ENCODE measurements around the gene ZNHIT3.

The ZNHIT3 gene

GRCh38 chr17:36534840-36535668, 48.6 kb downstream of the ZNHIT3 start, which contains the start of the genes MYO19 and PIGW:
Gene MYO19 (minus strand): TSS chr17:36534868. CDS start chr17:36532538, 2,330 bp downstream.
Gene PIGW (plus strand): TSS chr17:36534987. CDS start chr17:36537102, 2,115 bp downstream.
- H3K4me1 ChIP-seq (ENCODE audit: low read depth, poor library complexity, severe bottlenecking), result peaks cover 16% of the 10 kb centered on the region
- H3K4me2 ChIP-seq, result peak within 1 kb of the TSS; percentile 70
- TF ChIP-seq, protein P1, sequence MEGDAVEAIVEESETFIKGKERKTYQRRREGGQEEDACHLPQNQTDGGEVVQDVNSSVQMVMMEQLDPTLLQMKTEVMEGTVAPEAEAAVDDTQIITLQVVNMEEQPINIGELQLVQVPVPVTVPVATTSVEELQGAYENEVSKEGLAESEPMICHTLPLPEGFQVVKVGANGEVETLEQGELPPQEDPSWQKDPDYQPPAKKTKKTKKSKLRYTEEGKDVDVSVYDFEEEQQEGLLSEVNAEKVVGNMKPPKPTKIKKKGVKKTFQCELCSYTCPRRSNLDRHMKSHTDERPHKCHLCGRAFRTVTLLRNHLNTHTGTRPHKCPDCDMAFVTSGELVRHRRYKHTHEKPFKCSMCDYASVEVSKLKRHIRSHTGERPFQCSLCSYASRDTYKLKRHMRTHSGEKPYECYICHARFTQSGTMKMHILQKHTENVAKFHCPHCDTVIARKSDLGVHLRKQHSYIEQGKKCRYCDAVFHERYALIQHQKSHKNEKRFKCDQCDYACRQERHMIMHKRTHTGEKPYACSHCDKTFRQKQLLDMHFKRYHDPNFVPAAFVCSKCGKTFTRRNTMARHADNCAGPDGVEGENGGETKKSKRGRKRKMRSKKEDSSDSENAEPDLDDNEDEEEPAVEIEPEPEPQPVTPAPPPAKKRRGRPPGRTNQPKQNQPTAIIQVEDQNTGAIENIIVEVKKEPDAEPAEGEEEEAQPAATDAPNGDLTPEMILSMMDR (conservative IDR thresholded peaks at IDR 0.05; ENCODE audit: low read depth, low read length), result no peak
- H3K9ac ChIP-seq, result peak within 1 kb of the TSS; percentile 98
- H3K27ac ChIP-seq, result peak within 1 kb of the TSS; percentile 97
- H3K4me3 ChIP-seq (IDR thresholded peaks at IDR 0.05; ENCODE audit: insufficient read depth, low read depth, low read length), result no peak within 1 kb of the TSS
- 0 out of 2 replicates have a peak, but pooled peaks cover 5% of the 10 kb centered on the region for H3K36me3 ChIP-seq (ENCODE audit: insufficient read depth)
- peak within 1 kb of the TSS; percentile 78 for H2AFZ ChIP-seq (ENCODE audit: low read depth)
- H3K79me2 ChIP-seq (ENCODE audit: insufficient read depth, low read depth), result peaks cover 25% of the 10 kb centered on the region
- no peaks in the 10 kb centered on the region for H3K27me3 ChIP-seq (ENCODE audit: insufficient read depth, low read depth)
- no peaks in the 10 kb centered on the region for H4K20me1 ChIP-seq (ENCODE audit: insufficient read depth)

GRCh38 chr17:36535669-36536081, 49.2 kb downstream of the ZNHIT3 start:
- Histone ChIP-seq H3K4me1 (ENCODE audit: low read depth, poor library complexity, severe bottlenecking) (peaks cover 16% of the 10 kb centered on the region), H3K4me3 (IDR thresholded peaks at IDR 0.05; ENCODE audit: insufficient read depth, low read depth, low read length) (no peak overlapping the region), H2AFZ (ENCODE audit: low read depth) (peak overlapping the region; percentile 78), H3K79me2 (ENCODE audit: insufficient read depth, low read depth) (peaks cover 25% of the 10 kb centered on the region), H3K4me2 (peak overlapping the region; percentile 45), H3K27me3 (ENCODE audit: insufficient read depth, low read depth) (no peaks in the 10 kb centered on the region), H4K20me1 (ENCODE audit: insufficient read depth) (no peaks in the 10 kb centered on the region), H3K27ac (peak overlapping the region; percentile 97), H3K9ac (peak overlapping the region; percentile 98; the same call in 1 of the 2 replicates), H3K36me3 (ENCODE audit: insufficient read depth) (0 out of 2 replicates have a peak, but pooled peaks cover 5% of the 10 kb centered on the region)
- TF ChIP-seq, protein P1 (conservative IDR thresholded peaks at IDR 0.05; ENCODE audit: low read depth, low read length), result no peak

- Histone ChIP-seq H3K27me3 (ENCODE audit: insufficient read depth, low read depth) (no peaks in the 10 kb centered on the region), H3K79me2 (ENCODE audit: insufficient read depth, low read depth) (peaks cover 29% of the 10 kb centered on the region), H3K9ac (no peak overlapping the region), H3K4me3 (IDR thresholded peaks at IDR 0.05; ENCODE audit: insufficient read depth, low read depth, low read length) (no peak overlapping the region), H3K4me1 (ENCODE audit: low read depth, poor library complexity, severe bottlenecking) (peaks cover 21% of the 10 kb centered on the region), H4K20me1 (ENCODE audit: insufficient read depth) (no peaks in the 10 kb centered on the region), H2AFZ (ENCODE audit: low read depth) (no peak overlapping the region), H3K4me2 (no peak overlapping the region), H3K27ac (no peak overlapping the region), H3K36me3 (ENCODE audit: insufficient read depth) (no peaks in the 10 kb centered on the region)
- TF ChIP-seq, protein P1 (conservative IDR thresholded peaks at IDR 0.05; ENCODE audit: low read depth, low read length), result no peak
Observed at GRCh38 chr17:36540696-36541095, 54.2 kb downstream of the ZNHIT3 start.

- Histone ChIP-seq H3K36me3 (ENCODE audit: insufficient read depth) (no peaks in the 10 kb centered on the region), H2AFZ (ENCODE audit: low read depth) (no peak overlapping the region), H3K4me3 (IDR thresholded peaks at IDR 0.05; ENCODE audit: insufficient read depth, low read depth, low read length) (no peak overlapping the region), H3K79me2 (ENCODE audit: insufficient read depth, low read depth) (peaks cover 37% of the 10 kb centered on the region), H3K4me1 (ENCODE audit: low read depth, poor library complexity, severe bottlenecking) (peaks cover 24% of the 10 kb centered on the region), H3K4me2 (no peak overlapping the region), H3K27me3 (ENCODE audit: insufficient read depth, low read depth) (no peaks in the 10 kb centered on the region), H4K20me1 (ENCODE audit: insufficient read depth) (no peaks in the 10 kb centered on the region; the same call in 1 of the 2 replicates), H3K27ac (no peak overlapping the region), H3K9ac (no peak overlapping the region)
- TF ChIP-seq, protein P1 (conservative IDR thresholded peaks at IDR 0.05; ENCODE audit: low read depth, low read length), result no peak
Observed at GRCh38 chr17:36542755-36543154, 56.3 kb downstream of the ZNHIT3 start.
